Lower leg skin (tissue), 4 donors: ENCODE results near the gene B3GNT8. TPM values are rescaled to one million over a fixed set of nuclear protein-coding genes. Genes with fewer than 3 reads are reported as not detected.
A peak's percentile ranks its signal among the peaks of the same experiment; 100 is the strongest.

Source experiments
- DNase-seq, 2 donors: peaks; one replicate each; pipeline ENCODE4 v3.0.0-alpha.2; 2019; ENCODE audit warnings: low spot score in 2 of 2
- H3K4me3 ChIP-seq: fragments of 200-600 bp; sonication (generic); 2 replicates; pipeline ENCODE4 v1.5.1; 2017; ENCODE audit warnings: mild to moderate bottlenecking, low read depth; ENCODE audit not compliant: poor library complexity, severe bottlenecking
- POLR2A ChIP-seq, 2 donors: fragments of 450-650 bp; IDR thresholded peaks; one replicate each; pipeline ENCODE4 v1.6.1; 2016 to 2017; ENCODE audit warnings: antibody characterized with exemption in 2 of 2, mild to moderate bottlenecking in 1 of 2, moderate library complexity in 1 of 2
- WGBS, 2 donors: methylation state at CpG; one replicate each; pipeline ENCODE4 v1.1.5; 2018; 5-methylcytosine and 5-hydroxymethylcytosine counted together
- intact Hi-C: fragments of 100-400 bp; cut with DNase I; formaldehyde crosslinking; loops from one replicate; pipeline ENCODE4 v1.15.0; 2023; ENCODE audit warnings: low total_unique reads
- total RNA-seq, 4 donors: library from RNA; depleted of rRNA; stranded (reverse); fragments of >200 nt; gene quantifications; one replicate each; pipeline ENCODE4 v1.1.0, GENCODE V29; 2016
- TF ChIP-seq, protein P1 (sequence below), 3 donors: fragments of 450-650 bp; IDR thresholded peaks; one replicate each; pipeline ENCODE4 v1.5.1; 2016; ENCODE audit warnings: antibody characterized with exemption in 3 of 3, mild to moderate bottlenecking in 3 of 3, moderate library complexity in 2 of 3

B3GNT8 gene
- total RNA-seq, 4 donors from 2014 or later: 9.2 to 33.3 (median 16.7) TPM

DNA sequence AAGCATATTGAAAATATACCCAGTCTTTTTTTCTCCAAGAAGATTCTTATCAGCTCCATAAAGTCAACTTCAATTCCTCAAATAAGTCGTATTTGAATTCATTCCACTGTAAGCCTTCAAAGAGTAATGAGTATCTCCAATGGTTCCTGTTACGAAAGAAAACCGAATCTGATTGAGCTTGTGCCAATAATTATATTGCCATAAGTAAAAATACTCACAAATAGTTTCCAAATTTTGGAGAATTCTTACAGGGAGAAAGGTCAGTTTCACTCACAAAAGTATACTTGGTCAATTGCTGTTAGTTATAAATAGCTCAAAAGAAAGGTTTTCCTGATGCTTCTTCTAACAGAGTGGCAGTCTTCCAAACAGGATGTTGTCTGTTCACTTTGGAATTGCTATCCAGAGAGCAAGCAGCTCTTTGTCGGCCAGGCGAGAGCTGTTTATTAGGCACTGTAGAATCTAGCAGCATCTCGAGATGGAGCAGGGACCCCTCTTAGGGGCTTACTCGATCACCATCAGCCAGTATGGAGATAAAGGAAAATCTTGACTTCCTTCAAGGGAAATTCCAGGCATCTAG, 29.3 kb upstream of the B3GNT8 start:
- no peak for DNase-seq
- no peak for TF ChIP-seq POLR2A (IDR thresholded peaks at IDR 0.05)
- TF ChIP-seq, protein P1, sequence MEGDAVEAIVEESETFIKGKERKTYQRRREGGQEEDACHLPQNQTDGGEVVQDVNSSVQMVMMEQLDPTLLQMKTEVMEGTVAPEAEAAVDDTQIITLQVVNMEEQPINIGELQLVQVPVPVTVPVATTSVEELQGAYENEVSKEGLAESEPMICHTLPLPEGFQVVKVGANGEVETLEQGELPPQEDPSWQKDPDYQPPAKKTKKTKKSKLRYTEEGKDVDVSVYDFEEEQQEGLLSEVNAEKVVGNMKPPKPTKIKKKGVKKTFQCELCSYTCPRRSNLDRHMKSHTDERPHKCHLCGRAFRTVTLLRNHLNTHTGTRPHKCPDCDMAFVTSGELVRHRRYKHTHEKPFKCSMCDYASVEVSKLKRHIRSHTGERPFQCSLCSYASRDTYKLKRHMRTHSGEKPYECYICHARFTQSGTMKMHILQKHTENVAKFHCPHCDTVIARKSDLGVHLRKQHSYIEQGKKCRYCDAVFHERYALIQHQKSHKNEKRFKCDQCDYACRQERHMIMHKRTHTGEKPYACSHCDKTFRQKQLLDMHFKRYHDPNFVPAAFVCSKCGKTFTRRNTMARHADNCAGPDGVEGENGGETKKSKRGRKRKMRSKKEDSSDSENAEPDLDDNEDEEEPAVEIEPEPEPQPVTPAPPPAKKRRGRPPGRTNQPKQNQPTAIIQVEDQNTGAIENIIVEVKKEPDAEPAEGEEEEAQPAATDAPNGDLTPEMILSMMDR (IDR thresholded peaks at IDR 0.05): no peak
- intact Hi-C loops: no loop called here
- WGBS, 2 donors: 14 to 15% methylated on average over 7 of the region's 7 CpGs
- no peak overlapping the region for H3K4me3 ChIP-seq

DNA sequence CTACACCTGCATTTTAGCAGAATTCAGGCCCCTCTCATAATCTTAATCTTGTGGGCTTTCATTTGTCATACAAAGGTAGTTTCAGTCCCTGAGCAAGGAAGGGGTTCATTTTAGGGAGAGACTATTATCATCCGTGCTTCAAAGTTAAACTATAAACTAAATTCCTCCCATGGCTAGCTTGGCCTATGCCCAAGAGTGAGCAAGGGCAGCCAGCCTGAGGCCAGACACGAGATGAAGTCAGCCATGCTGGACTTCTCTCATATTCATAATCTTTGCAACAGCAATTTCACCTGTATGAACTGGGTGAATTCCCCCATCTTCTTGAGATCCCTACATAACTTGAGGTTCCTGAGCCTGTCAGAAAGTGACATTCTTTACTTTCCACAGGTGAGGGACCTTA, 28.8 kb upstream of the B3GNT8 start:
- H3K4me3 ChIP-seq: no peak overlapping the region
- intact Hi-C loops: no loop called here
- TF ChIP-seq POLR2A (IDR thresholded peaks at IDR 0.05): no peak
- TF ChIP-seq, protein P1 (IDR thresholded peaks at IDR 0.05): no peak
- 46 to 49% methylated on average over 2 of the region's 2 CpGs for WGBS, 2 donors
- no peak for DNase-seq

DNA sequence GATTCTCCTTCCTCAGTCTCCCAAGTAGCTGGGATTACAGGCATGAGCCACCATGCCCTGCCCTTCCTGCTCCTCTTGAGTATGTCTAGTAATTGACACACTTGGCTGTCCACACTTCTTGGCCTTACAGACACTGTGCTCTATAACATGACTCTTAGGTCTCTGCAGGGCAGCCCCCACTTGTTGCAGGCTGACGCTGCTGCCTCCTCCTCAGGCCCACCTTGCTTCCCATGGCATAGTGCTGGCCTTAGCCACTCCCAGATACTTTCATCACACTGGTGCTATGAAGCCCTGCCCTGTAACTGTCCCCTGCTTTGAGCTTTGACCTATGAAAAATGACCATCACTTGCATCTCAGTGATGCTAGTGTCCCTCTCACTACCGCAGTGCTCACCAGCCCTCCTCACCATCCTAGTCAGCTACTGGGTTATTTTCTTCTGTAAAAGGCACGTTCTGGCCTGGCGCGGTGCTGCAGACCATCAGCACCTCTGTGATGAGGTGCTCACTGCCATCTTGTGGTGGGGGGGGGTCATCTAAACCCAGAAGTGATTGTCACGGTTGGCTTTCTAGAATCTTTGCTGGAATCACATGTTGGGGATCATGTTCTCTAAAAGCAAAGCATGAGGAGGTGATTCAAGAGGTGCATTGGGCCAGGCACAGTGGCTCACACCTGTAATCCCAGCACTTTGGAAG, 25.6 kb upstream of the B3GNT8 start:
- no peak for TF ChIP-seq POLR2A (IDR thresholded peaks at IDR 0.05)
- TF ChIP-seq, protein P1 (IDR thresholded peaks at IDR 0.05): no peak
- DNase-seq: peak in 1 of 2 donors; percentile 61
- intact Hi-C loops: loop anchor here (5.0 kb wide), 1 partner anchor 120 kb away; no protein-coding TSS in a partner anchor
- H3K4me3 ChIP-seq: no peak overlapping the region
- 70 to 74% methylated on average over 6 of the region's 6 CpGs for WGBS, 2 donors

DNA sequence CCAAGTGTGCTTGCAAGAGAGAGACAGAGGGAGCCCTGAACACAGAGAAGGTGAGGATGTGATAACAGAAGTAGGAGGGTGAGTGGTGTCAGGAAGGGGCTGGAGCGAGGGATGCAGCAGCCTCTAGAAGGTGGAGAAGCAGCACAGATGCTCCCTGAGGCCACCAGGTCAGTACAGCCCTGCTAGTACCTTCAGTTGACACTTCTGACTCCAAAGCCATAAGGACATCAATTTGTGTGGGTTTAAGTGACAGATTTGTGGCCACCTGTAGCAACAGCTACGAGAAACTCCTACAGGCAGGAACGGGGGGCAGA, 22.6 kb upstream of the B3GNT8 start:
- TF ChIP-seq POLR2A (IDR thresholded peaks at IDR 0.05): no peak
- TF ChIP-seq, protein P1 (IDR thresholded peaks at IDR 0.05): no peak
- intact Hi-C loops: loop anchor here (5.0 kb wide), 1 partner anchor 122 kb away; no protein-coding TSS in a partner anchor
- 31 to 51% methylated on average over 3 of the region's 3 CpGs for WGBS, 2 donors
- no peak overlapping the region for H3K4me3 ChIP-seq
- peak in 1 of 2 donors; percentile 71 for DNase-seq

- WGBS, 2 donors: 3% methylated on average over 20 to 22 of the region's 22 CpGs
- H3K4me3 ChIP-seq: no peak overlapping the region
- intact Hi-C loops: no loop called here
- TF ChIP-seq, protein P1 (IDR thresholded peaks at IDR 0.05): peak in 1 of 3 donors; percentile 83
- no peak for TF ChIP-seq POLR2A (IDR thresholded peaks at IDR 0.05)
- DNase-seq: peak; percentile 53 to 95
These were observed 22.1 kb upstream of the B3GNT8 start for GRCh38 chr19:41449079-41449864.
